K562 (cell line): ENCODE results near the gene CSK. TPM values are rescaled to one million over a fixed set of nuclear protein-coding genes. Genes with fewer than 3 reads are reported as not detected.

Source experiments
- CAMTA2 ChIP-seq: fragments of 250-450 bp; sonication (Bioruptor Pico); conservative IDR thresholded peaks from 2 replicates; pipeline ENCODE4 v1.5.1; 2022
- CREB1 ChIP-seq, 2 experiments: sonication (generic) in 1 of 2; formaldehyde crosslinking in 1 of 2; IDR thresholded peaks; 2 replicates each; pipeline versions ENCODE4 v1.6.1 to v1.8.0; 2012 to 2022; ENCODE audit warnings: inconsistent platforms in 1 of 2, mild to moderate bottlenecking in 1 of 2, missing genetic modification reagents in 1 of 2, moderate library complexity in 1 of 2
- CTBP1 ChIP-seq: fragments of 450-650 bp; IDR thresholded peaks from 2 replicates; pipeline ENCODE4 v1.6.1; 2016; ENCODE audit warnings: borderline replicate concordance
- CXXC5 ChIP-seq: fragments of 250-450 bp; sonication (Bioruptor Pico); IDR thresholded peaks from 2 replicates; pipeline ENCODE4 v1.8.0; 2022; ENCODE audit warnings: inconsistent platforms, mild to moderate bottlenecking, moderate library complexity
- EGR1 ChIP-seq: fragments of 450-650 bp; conservative IDR thresholded peaks from 2 replicates; pipeline ENCODE4 v1.6.1; 2017; ENCODE audit warnings: mild to moderate bottlenecking
- ETV6 ChIP-seq, 3 experiments: fragments of 150-350 bp in 1 of 3; sonication (generic) in 1 of 3; formaldehyde crosslinking in 1 of 3; IDR thresholded peaks; 2 replicates each; pipeline versions ENCODE4 v1.6.1 to v1.8.0; 2014 to 2022; ENCODE audit warnings: borderline replicate concordance in 2 of 3, low read depth in 2 of 3, antibody characterized with exemption in 1 of 3, low read length in 1 of 3, mild to moderate bottlenecking in 1 of 3, missing genetic modification reagents in 1 of 3
- HDAC1 ChIP-seq, 2 experiments: fragments of 450-650 bp; IDR thresholded peaks; 2 replicates each; pipeline ENCODE4 v1.6.1; 2016 to 2017; ENCODE audit warnings: inconsistent platforms in 1 of 2, mild to moderate bottlenecking in 1 of 2, moderate library complexity in 1 of 2
- KDM4B ChIP-seq, 2 experiments: fragments of 450-650 bp in 1 of 2; sonication (generic) in 1 of 2; IDR thresholded peaks; 2 replicates each; pipeline ENCODE4 v1.6.1; 2016 to 2017; ENCODE audit warnings: borderline replicate concordance in 2 of 2, antibody characterized with exemption in 1 of 2, low read depth in 1 of 2, mild to moderate bottlenecking in 1 of 2
- MAZ ChIP-seq, 2 experiments: fragments of 450-650 bp in 1 of 2; sonication (generic) in 1 of 2; formaldehyde crosslinking; IDR thresholded peaks in 1 of 2; conservative IDR thresholded peaks in 1 of 2; 2 replicates each; pipeline versions ENCODE4 v1.4.0 to v1.5.0; 2020; ENCODE audit warnings: mild to moderate bottlenecking in 1 of 2, missing genetic modification reagents in 1 of 2
- MCM7 ChIP-seq, 2 experiments: fragments of 450-650 bp; IDR thresholded peaks; 2 replicates each; pipeline ENCODE4 v1.6.1; 2016 to 2018
- NFIC ChIP-seq: fragments of 450-650 bp; IDR thresholded peaks from 2 replicates; pipeline ENCODE4 v1.6.1; 2017; ENCODE audit warnings: mild to moderate bottlenecking, inconsistent platforms
- RNF2 ChIP-seq: sonication (generic); IDR thresholded peaks from 2 replicates; pipeline ENCODE4 v1.6.1; 2016
- SAFB ChIP-seq: fragments of 200-400 bp; formaldehyde crosslinking; IDR thresholded peaks from 2 replicates; pipeline ENCODE4 v1.6.1; 2017; ENCODE audit warnings: low read depth, low read length, borderline replicate concordance
- SMAD4 ChIP-seq: fragments of 250-450 bp; sonication (Bioruptor Pico); conservative IDR thresholded peaks from 2 replicates; pipeline ENCODE4 v1.8.0; 2021; ENCODE audit warnings: inconsistent platforms, mild to moderate bottlenecking, moderate library complexity
- SNRNP70 ChIP-seq: fragments of 200-400 bp; formaldehyde crosslinking; optimal IDR thresholded peaks from 2 replicates; pipeline ENCODE3; 2017; ENCODE audit warnings: low read depth, low read length
- SRF ChIP-seq, 2 experiments: fragments of 250-450, 450-650 bp in 1 of 2; sonication (Bioruptor Pico) in 1 of 2; sonication (generic) in 1 of 2; formaldehyde crosslinking; IDR thresholded peaks; 2 replicates each; pipeline versions ENCODE4 v1.5.0 to v1.5.1; 2020 to 2022; ENCODE audit warnings: mild to moderate bottlenecking in 1 of 2, missing genetic modification reagents in 1 of 2
- SUPT5H ChIP-seq: fragments of 450-650 bp; IDR thresholded peaks from 2 replicates; pipeline ENCODE4 v1.6.1; 2016
- U2AF1 ChIP-seq: fragments of 200-400 bp; formaldehyde crosslinking; optimal IDR thresholded peaks from 2 replicates; pipeline ENCODE3; 2017; ENCODE audit warnings: mild to moderate bottlenecking, low read depth, low read length, moderate library complexity
- ZC3H11A ChIP-seq: IDR thresholded peaks from 2 replicates; pipeline ENCODE4 v1.6.1; 2012; ENCODE audit warnings: low read depth, low read length, improper control_type of control experiment
- ZNF445 ChIP-seq: fragments of 250-450 bp; sonication (Bioruptor Pico); IDR thresholded peaks from 2 replicates; pipeline ENCODE4 v1.4.0; 2020; ENCODE audit warnings: low read depth, mild to moderate bottlenecking, moderate library complexity
- ZNF584 ChIP-seq: fragments of 200-800 bp; sonication (Bioruptor generic); IDR thresholded peaks from 2 replicates; pipeline ENCODE4 v1.6.1; 2016; ENCODE audit warnings: low read depth, mild to moderate bottlenecking, missing genetic modification characterization, missing compliant biosample characterization
- polyA plus RNA-seq, 8 experiments: library from polyadenylated mRNA; depleted of rRNA in 4 of 8; stranded (reverse) in 5 of 8; unstranded in 3 of 8; fragments of >200 nt; fragmentation: Nextera tagmentation in 2 of 8; fragmentation: Illumina TruSeq in 1 of 8; extraction: Ambion mirVana in 2 of 8; extraction: Trizol in 1 of 8; gene quantifications; 2 replicates each; pipeline versions ENCODE4 v1.2.1 to v1.2.3, GENCODE V29; 2011 to 2014; ENCODE audit warnings: inconsistent platforms in 1 of 8, missing spikeins in 1 of 8
- total RNA-seq, 7 experiments: library from RNA; depleted of rRNA in 6 of 7; stranded (reverse); fragments of >200 nt in 6 of 7; fragmentation: Illumina TruSeq in 2 of 7; extraction: Trizol in 2 of 7; gene quantifications; 2 replicates each; pipeline versions ENCODE4 v1.2.1 to v1.2.3, GENCODE V29; 2011 to 2021; ENCODE audit warnings: low replicate concordance in 1 of 7
- TF ChIP-seq, protein P1 (sequence below), 2 experiments: fragments of 450-650 bp in 1 of 2; sonication (generic) in 1 of 2; formaldehyde crosslinking in 1 of 2; IDR thresholded peaks in 1 of 2; conservative IDR thresholded peaks in 1 of 2; 2 replicates each; pipeline versions ENCODE4 v1.6.1 to v1.8.1; 2016 to 2023; ENCODE audit warnings: mild to moderate bottlenecking in 2 of 2, moderate library complexity in 2 of 2, inconsistent platforms in 1 of 2, missing genetic modification reagents in 1 of 2
- TF ChIP-seq, protein P2 (sequence below): sonication (generic); formaldehyde crosslinking; IDR thresholded peaks from 2 replicates; pipeline ENCODE4 v1.8.1; 2023; ENCODE audit warnings: mild to moderate bottlenecking, missing genetic modification reagents
- TF ChIP-seq, protein P3 (sequence below): IDR thresholded peaks from 2 replicates; pipeline ENCODE4 v1.6.1; 2014; ENCODE audit warnings: antibody characterized with exemption

The CSK gene
- total and polyA plus RNA-seq, 9 of the 15 experiments (the other 6 are each of a cell fraction or from before 2014, with no cell fraction given): 1.5 to 112 (median 22.5) TPM

DNA sequence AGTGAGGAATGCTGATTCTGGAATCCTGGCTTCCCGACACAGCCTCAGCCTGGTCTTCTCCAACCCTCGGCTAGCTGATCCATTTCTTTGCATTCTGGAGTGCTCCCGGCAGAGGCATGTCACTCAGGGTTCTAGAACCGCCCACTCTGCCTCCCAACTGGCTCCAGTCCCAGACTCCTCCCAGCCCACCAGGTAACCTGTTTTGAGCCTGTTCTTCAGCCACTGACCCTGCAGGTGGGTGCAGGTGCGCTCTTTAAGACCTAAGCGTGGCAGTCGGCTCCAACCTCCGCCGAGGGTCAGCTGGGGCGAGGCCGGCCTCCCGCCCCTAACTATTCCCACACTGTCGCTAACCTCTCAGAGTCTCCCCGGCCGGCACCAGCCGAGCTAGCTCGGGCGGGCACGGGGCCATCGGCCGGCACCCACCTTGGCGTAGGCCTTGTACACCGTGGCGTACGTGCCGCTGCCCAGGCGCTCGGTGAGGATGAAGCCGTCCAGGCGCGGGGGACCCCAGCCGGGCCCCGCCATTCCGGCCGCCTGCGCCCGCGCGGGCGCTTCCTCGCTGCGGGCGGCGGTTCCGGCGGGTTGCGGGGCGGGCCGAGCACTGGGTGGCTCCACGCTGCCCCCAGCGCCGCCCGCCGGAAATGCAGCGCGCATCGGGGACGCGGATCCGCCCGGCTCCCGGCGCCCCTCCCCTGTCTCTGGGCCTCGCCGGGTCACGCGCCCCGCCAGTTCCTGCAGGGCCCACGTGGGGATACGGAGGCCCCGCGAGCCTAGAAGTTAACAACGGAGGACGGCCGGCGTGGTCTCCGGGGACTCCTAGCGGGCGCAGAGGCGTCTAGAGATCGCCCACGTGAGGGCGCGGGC is 60.9 kb downstream of the CSK start, which contains the start of gene ULK3 (continued):
- TF ChIP-seq ZNF584 (CRISPR knock-in tag) (no peak), ETV6 (IDR thresholded peaks at IDR 0.05; ENCODE audit: borderline replicate concordance in 1 of 2, low read depth in 2 of 2, low read length in 1 of 2) (no peak), ETV6 (CRISPR knock-in tag; IDR thresholded peaks at IDR 0.05; ENCODE audit: borderline replicate concordance) (no peak), SAFB (peak; percentile 67; the same call in 1 of the 2 replicates), EGR1 (0 out of 2 replicates have a peak, but pooled peaks have one; percentile 98), ZNF445 (CRISPR knock-in tag) (no peak), HDAC1 (IDR thresholded peaks at IDR 0.05) (peak; percentile 63 to 88; a peak in 3 of 4 replicates), KDM4B (IDR thresholded peaks at IDR 0.05; ENCODE audit: borderline replicate concordance in 2 of 2, low read depth in 1 of 2) (peak in 1 of 2 experiments; percentile 49; a peak in 1 of 4 replicates), SNRNP70 (no peak), CREB1 (IDR thresholded peaks at IDR 0.05) (peak; percentile 36; the same call in 1 of the 2 replicates), CREB1 (CRISPR knock-in tag; IDR thresholded peaks at IDR 0.05) (peak; percentile 56; the same call in 1 of the 2 replicates), CXXC5 (CRISPR knock-in tag) (peak; percentile 91), CTBP1 (peak; percentile 86), RNF2 (peak; percentile 83), U2AF1 (peak; percentile 40), MAZ (CRISPR knock-in tag; conservative IDR thresholded peaks at IDR 0.05 in 1 of 2, IDR thresholded peaks at IDR 0.05 in 1 of 2) (peak; percentile 92 to 96), ZC3H11A (no peak), CAMTA2 (CRISPR knock-in tag) (0 out of 2 replicates have a peak, but pooled peaks have one; percentile 20), SUPT5H (peak; percentile 71), SMAD4 (peak; percentile 89), MCM7 (IDR thresholded peaks at IDR 0.05) (no peak), SRF (CRISPR knock-in tag; IDR thresholded peaks at IDR 0.05) (no peak; a peak in 1 of 4 replicates), NFIC (peak; percentile 71)
- TF ChIP-seq, protein P1, sequence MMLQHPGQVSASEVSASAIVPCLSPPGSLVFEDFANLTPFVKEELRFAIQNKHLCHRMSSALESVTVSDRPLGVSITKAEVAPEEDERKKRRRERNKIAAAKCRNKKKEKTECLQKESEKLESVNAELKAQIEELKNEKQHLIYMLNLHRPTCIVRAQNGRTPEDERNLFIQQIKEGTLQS (IDR thresholded peaks at IDR 0.05): no peak
- TF ChIP-seq, protein P1 (CRISPR knock-in tag; conservative IDR thresholded peaks at IDR 0.05): 0 out of 2 replicates have a peak, but pooled peaks have one; percentile 53
- TF ChIP-seq, protein P2, sequence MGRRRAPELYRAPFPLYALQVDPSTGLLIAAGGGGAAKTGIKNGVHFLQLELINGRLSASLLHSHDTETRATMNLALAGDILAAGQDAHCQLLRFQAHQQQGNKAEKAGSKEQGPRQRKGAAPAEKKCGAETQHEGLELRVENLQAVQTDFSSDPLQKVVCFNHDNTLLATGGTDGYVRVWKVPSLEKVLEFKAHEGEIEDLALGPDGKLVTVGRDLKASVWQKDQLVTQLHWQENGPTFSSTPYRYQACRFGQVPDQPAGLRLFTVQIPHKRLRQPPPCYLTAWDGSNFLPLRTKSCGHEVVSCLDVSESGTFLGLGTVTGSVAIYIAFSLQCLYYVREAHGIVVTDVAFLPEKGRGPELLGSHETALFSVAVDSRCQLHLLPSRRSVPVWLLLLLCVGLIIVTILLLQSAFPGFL (CRISPR knock-in tag): peak; percentile 88; the same call in 1 of the 2 replicates
- TF ChIP-seq, protein P3, sequence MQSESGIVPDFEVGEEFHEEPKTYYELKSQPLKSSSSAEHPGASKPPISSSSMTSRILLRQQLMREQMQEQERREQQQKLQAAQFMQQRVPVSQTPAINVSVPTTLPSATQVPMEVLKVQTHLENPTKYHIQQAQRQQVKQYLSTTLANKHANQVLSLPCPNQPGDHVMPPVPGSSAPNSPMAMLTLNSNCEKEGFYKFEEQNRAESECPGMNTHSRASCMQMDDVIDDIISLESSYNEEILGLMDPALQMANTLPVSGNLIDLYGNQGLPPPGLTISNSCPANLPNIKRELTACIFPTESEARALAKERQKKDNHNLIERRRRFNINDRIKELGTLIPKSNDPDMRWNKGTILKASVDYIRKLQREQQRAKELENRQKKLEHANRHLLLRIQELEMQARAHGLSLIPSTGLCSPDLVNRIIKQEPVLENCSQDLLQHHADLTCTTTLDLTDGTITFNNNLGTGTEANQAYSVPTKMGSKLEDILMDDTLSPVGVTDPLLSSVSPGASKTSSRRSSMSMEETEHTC: peak; percentile 94
